Measurements from ENCODE around the gene MSI2.
"Not testable (repeated sequence)": the region's sequence is repeated elsewhere in the genome, so short reads cannot be mapped to it uniquely, and the experiment has no call there.

The MSI2 gene

DNA sequence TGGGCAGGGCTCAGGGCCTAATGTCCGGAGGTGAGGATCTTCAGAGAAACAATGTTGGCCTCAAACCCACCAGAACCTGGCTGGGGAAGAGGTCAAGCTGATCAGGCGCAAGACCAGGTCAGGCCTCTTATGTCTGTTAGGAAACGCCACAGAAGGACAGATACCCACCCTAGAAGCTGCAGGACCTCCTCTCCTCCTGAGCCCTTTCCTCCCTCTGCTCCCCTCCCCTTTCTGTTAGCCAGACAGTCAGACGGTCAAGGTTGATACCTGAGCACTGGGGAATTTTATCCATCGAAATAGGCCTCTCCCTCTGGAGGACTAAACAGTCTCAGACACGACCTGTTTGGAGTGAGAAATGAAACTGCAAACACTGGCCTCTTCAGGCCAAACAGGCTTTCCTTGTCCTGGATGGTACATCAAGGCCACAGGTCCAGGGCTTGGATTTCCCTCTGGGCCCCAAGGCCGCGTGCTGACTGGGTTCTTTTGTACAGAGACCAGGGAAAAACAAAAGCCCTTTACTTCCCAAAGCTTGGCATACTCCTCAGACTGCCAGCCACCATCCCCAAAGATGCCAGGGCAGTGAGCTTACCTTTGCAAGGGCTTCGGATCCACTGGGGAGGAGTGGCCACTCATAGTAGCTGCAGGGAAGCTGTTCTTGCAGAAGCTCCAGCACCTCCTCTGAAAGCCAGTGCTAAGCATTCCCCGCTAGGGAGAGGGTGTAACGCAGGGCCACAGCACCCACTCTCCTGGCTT lies 353.0 kb downstream of the MSI2 start:
- no peak for DNase-seq

GRCh38 chr17:57609878-57610270 lies 353.6 kb downstream of the MSI2 start:
- DNase-seq: no peak

- DNase-seq: peak; percentile 38 to 43
Observed at GRCh38 chr17:57612202-57613071, 356.1 kb downstream of the MSI2 start.

DNA sequence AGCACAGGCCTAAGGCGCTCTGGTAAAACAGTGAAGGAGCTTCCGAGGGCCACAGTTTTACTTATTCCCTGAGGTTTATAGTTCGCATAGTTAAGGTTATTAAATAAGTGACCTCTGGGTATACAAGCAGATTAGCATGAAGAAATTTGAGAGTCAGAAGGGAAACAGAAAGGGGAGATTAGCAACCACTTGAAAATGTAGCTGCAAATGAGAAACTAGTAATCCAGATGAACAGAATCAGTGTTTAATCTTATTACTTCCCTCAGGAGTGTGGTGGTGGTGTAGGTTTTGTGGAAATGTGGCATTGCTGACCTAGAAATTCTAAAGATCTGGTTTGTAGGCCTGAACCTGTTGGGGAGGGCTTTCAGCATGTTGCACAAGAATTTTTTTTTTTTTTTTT lies 358.4 kb downstream of the MSI2 start:
- DNase-seq: no peak

- no peak for DNase-seq
Observed at GRCh38 chr17:57615836-57616757, 359.8 kb downstream of the MSI2 start.

DNA sequence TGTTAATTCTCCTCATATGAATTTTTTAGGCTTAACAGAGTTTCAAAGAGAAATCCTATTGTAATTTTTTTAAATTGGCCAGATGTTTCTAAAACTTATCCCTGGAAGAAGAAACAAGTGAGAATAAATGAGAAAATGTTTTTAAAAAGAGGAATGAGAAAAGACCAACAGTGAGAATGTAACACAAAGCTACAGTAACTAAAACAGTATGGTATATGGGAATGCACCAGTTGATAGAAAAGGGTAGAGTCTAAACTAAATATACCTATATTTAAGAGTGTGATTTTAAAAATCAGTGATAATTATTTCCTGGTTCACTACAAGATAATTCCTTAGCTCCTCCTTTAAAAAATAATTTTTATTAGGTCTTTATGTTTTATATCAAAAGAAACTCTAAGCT lies 360.9 kb downstream of the MSI2 start:
- DNase-seq: no peak

DNA sequence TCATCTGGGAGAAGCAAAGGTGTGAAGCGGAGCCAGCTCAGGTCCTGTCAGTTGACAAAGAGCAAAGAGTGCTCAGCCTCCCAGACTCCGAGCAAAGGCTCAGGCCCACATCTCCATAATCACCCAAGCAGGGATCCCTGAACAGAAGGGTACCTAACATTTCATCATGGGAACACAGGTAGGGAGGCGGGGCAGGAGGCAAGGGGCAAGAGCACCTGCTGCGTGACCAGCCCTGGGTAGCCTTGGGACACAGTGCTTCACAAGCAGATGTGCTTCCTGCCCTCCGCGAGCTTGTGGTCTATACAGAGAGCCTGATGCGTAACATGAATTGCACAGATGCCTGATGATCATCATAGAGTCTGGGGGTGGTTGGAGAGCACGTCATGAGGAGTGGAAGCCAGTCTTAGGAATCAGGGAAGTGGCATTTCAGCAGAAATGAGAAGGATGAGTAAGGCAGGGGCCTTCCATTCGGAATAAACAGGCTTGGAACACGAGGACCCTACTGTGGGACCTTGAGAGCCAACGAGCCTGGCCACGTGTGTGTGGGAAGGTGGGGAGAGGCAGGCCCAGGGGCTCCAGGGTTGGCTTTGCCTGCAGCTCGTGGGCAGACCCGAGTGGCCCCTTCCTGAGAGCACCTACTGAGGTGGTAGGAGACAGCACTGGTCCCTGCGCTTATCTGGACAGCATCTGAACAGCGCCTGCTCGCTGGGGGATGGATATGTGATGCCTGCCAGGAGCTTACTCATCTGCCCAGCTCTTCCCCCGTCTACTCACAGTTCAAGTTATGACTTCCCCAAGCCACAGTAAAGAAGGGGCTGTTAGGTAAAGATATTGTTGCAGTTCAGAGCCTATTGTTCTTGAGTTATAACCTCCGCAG lies 363.0 kb downstream of the MSI2 start:
- DNase-seq: no peak

DNA sequence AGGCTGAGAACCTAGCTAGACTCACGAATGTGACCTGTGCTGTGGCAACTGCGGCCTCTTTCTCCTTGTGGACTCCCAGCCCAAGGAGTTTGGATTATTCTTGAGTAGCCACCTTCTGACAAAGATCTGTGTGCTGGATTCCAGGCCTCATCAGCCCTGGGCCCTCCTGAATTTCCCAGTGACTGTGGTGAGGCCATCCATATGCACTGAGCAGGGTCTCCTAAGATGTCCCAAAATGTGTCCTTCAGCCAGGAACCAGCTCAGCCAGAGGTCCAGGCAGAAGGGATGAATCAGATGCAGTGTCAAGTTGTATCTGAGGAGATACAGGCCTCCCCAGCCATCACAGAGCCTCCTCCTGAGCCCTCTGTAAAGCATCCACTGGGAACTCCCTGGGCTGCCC lies 364.3 kb downstream of the MSI2 start:
- no peak for DNase-seq

- DNase-seq: not testable (repeated sequence)
Observed at GRCh38 chr17:57621791-57622190, 365.5 kb downstream of the MSI2 start.

GRCh38 chr17:57622306-57622682 lies 366.0 kb downstream of the MSI2 start:
- no peak for DNase-seq

DNA sequence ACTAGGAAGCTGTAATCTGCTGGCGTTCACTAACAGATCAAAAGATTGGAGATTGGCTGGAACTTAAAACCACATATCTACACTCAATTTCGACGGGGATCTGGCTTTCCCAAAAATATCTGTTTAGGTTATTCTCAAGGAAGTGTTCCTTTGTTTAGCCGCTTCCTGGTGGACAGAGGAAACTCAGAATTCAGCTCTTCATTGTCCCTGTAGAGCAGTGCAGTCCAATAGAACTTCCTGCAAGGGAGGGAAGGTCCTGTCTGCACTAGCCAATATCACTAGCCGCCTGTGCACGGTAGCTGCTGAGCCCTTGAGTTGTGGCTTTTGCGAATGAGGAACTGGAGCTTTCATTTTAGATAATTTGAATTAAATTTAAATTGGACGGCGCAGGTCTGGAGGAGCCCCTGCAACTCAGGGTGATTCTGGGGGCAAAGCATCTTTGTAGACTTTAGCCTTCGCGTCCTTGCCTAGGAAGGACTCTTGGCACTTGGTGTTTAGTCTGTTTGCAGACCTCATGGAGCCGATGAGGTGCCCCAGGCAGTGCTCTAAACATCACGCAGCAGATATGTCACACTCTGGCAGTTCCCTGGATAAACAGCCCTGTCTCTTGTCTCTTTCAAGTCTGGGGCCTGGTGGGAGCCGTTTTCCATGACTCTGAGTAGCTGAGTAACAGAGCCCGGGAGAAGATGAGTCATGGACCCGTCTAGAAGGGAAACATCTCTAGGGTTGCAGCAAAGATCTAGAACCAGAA lies 366.5 kb downstream of the MSI2 start:
- no peak for DNase-seq

DNA sequence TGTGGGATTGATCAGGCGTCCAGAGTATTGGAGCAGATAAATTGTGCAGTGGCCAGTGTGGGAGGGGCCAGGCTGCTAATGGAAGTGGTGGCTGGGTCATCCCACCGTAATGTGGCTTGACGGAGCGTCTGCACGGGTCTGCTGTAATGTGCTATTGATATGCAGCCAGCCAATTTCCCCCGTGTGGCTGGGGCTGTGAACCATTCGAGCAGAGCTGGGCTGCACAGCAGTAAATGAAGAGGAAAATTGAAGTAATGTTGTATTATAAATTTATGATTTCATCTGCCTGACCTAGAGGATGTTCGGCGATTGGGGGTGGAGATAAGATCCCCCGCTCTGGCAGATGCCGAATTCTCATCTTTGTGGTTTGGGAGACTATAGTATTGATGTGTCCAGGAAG lies 367.3 kb downstream of the MSI2 start:
- no peak for DNase-seq

GRCh38 chr17:57624386-57624785 lies 368.1 kb downstream of the MSI2 start:
- no peak for DNase-seq

DNA sequence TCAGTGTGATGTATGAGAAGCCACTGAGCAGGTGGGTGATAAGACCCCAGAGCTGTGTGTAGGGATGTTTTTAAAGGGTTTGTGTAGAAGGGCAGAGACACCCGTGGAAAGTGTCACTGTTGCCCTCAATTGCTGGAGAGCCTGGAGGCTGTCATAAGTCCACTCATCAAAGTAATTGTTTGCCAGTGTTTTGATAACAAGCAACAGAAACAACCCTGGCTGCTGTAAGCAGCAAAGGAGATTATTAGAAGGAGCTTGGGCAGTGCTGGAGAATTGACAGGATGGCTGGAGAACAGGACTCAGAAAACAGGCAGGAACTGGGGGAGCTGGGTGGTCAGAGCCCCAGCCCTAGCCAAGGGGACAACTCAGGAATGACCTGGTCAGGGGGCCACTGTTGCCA lies 369.2 kb downstream of the MSI2 start:
- no peak for DNase-seq

GRCh38 chr17:57625957-57626356 lies 369.6 kb downstream of the MSI2 start:
- DNase-seq: no peak

DNA sequence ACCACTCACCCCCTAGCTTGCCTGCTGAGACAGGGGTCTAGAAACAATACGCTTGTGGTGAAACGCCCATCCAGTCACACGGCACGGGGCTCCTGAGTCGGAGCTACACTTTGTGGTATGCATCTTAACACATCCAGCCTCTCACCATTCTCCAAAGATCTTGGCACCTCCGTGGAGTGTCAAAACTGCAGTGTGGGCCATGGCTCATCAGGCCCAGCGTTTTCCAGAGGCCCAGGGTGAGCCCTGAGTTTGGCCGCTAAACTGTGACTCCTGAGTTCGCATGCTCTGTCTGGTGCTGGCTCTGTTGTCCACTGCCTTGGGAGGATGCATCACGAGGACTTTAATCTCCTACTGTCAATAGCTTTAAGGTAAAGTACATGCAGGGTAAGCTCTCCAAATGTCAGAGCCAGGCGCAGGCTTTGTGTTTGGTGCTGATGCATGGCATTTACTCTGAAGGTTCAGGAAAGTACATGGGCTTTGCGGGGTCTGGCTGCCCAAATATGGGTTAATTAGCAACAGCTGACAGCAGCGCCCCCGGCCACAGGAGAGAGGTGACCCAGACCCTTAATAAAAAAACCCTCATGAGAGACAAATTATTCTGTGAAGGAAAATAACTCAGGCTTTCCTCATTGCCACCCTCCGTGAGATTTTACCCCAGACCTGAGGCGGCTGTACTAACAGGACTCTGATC lies 370.3 kb downstream of the MSI2 start:
- no peak for DNase-seq

GRCh38 chr17:57627591-57627990 lies 371.3 kb downstream of the MSI2 start:
- no peak for DNase-seq

GRCh38 chr17:57628421-57628820 lies 372.1 kb downstream of the MSI2 start:
- DNase-seq: no peak

GRCh38 chr17:57629470-57629869 lies 373.1 kb downstream of the MSI2 start:
- no peak for DNase-seq

DNA sequence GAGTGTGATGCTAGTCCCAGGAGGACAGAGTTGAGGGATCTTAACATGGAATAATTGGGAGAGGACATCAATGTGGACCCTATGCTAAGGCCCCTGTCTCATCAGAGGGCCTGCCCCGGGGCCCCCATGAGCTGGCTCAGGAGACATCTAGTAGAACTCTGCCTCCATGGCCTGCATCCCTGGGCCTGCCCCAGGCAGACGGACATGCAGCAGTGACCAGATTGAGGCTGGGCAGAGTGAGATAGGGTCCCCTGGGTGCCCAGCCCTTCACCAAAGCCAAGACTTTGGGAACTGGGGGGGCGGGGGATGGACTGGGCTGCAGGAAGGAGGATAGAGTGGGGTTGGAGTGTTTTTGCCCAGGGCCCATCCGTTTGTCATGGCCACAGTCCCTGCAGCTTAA lies 373.6 kb downstream of the MSI2 start:
- no peak for DNase-seq

- DNase-seq: no peak
Observed at GRCh38 chr17:57630736-57631135, 374.4 kb downstream of the MSI2 start.

All from NCI-H1930 (cell line).